NOMO-1 (cell line): ENCODE measurements around the gene DDX3Y.

ENCODE experiments used
- DNase-seq, 2 experiments: peaks; one replicate each; lab custom pipeline; 2025; ENCODE audit not compliant: unreplicated experiment in 2 of 2; lab: John Stamatoyannopoulos, UW

Gene DDX3Y

GRCh38 chrY:12904618-12905516 lies at the start of gene DDX3Y:
Gene DDX3Y (plus strand): TSS chrY:12904868. CDS start chrY:12904937, 69 bp downstream.
- DNase-seq: no peak

DNA sequence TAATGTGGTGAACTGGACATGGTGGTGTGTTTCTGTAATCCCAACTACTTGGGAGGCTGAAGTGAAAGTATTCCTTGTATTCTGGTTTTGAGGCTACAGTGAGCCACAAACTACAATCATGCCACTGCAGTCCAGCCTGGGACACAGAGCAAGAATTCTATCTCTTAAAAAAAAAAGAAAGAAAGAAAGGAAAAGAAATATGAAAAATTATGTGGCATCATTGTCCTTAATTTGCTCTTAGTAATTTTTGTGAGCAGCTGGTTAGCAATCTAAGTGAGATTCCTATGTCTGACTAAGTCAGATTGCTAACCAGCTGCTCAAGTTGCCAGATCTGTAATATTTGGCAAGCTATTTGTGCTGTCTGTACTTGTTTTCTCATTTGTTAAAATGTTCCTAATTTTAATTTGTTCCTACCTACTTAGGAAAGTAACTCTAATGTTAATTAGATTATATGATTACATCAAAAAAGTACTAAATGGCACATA lies 48.8 kb upstream of the DDX3Y start:
- no peak for DNase-seq

GRCh38 chrY:12867960-12868359 lies 36.7 kb upstream of the DDX3Y start:
- no peak for DNase-seq

DNA sequence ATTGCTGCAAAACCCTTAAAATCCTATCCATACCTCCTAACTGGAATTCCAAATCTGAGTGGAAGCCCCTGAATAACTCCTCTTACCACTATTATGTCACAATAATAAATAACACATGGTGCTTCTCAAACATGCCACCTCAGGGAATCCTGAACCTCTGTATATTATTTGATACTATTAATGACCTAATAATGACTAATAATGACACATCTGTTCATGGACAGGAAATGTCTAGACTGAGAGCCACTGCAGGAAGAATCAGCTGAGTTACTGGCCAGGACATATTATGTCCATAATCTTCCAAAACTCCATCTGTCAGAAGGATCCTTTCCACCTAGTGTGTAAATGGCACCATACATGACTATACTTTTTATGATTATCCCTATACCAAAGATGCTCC lies 7.7 kb upstream of the DDX3Y start:
- DNase-seq: no peak

- DNase-seq: no peak
These were observed 6.1 kb upstream of the DDX3Y start for GRCh38 chrY:12898604-12899003.

- no peak for DNase-seq
These were observed 827 bp downstream of the DDX3Y start for GRCh38 chrY:12905517-12905872.

DNA sequence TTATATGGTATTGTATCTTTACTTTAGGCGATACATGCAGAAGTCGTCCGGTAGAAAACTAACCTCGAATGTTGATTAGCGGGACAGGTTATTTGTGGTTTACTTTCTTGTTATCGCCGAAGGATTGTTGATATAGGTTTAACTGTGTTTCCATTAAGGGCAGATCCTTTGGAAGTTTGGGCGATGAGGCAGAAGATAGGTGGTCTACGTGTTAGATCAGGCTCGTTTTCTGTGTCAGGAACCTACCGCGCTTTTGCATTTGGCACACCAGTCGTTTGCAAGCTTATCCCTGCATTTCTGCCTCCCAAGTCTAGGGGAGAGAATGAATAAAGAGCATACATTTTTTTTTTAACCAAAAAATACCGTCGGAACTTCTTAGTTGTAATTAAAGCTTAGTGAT lies 1.2 kb downstream of the DDX3Y start:
- DNase-seq: no peak

- DNase-seq: no peak
These were observed 8.9 kb downstream of the DDX3Y start for GRCh38 chrY:12913541-12913940.

- DNase-seq: no peak
These were observed 23.4 kb downstream of the DDX3Y start for GRCh38 chrY:12928043-12928442.

DNA sequence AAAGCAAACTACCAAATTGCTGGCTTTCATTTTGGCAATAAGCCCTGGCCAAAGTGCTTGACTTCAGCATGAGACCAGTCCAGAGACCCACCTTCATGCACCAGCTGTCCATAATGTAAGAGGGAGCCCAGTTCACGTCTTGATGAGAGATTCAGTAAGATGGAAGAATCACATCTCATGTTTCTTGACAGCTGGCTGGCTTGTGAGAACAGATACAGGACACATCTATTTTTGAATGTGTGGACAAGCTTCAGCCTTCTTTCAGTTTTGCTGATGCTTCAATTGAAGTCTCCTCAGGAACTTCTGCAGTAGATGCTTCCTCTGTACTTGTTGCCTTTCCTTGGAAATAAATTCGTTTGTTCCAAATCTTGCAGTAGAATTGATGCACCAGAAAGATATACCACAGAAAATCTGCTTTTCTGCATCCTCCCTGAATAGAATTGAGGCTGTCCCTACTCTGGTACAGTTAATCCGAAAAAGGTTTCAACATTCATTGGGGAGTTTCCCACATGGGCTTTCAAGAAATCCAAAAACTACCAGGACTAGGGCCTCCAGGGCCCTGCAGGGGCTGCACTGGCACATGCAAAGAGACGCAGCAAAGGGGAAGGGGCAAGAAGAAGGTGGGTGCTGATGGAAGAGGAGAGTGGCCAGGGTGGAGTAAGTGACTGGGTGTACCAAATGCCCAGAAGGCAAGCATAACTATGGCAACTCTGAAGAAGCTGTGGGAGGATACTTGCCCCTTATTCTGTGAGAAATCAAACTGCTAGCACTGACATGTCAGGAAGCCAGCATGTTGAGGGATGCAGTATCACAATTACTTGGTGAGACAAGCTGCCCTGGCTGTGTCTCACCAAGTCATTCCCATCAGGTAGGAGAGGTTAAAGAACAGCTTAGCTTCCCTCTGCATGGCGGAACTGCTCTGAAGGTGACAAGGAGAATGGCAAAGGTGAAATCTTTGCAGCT lies 37.3 kb downstream of the DDX3Y start:
- no peak for DNase-seq
